C4-2B (cell line): Measurements from ENCODE around the gene ISYNA1.

Experiments used
- H3K27ac ChIP-seq: fragments of 450-650 bp; 2 replicates; pipeline ENCODE4 v1.5.1; 2017
- ZFX ChIP-seq: fragments of 450-650 bp; IDR thresholded peaks from 2 replicates; pipeline ENCODE4 v1.6.1; 2017
- TF ChIP-seq, protein P1 (sequence below): fragments of 450-650 bp; conservative IDR thresholded peaks from 2 replicates; pipeline ENCODE4 v1.5.1; 2017; ENCODE audit warnings: mild to moderate bottlenecking

ISYNA1 gene

DNA sequence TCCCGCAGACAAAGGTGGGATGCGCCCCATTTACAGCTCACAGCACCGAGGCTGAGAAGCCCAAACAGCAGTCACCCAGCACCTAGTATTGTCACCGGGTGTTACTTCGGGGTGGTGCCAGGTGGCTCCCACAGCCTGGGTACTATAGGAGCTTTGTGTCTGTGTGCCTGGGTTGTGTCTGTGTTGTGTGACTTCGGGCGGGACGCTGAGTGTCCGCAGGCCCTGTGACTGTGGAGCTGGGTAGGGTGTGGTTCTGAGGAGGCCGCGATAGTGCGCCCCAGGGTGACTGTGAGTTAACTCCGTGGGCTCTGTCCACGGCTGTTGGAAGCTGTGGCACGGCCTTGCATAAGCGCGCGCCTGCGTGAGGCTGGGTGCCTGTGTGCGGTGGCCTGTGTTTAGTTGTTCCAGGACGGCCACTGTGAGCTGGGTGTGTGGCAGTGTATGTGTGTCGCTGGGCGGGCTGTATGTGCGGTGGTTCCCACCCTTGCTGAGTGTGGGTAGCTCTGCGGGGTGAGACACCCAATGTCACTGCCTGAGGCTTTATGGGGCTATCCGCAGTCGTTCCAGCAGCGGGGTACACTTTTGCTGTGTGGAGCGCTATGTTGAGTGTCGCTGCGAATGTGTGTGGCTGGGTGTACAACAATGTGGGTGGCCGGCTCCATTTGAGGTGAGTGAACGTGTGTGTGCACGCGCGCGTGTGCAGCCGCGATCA is 19.3 kb downstream of the ISYNA1 start:
- TF ChIP-seq ZFX: no peak
- TF ChIP-seq, protein P1, sequence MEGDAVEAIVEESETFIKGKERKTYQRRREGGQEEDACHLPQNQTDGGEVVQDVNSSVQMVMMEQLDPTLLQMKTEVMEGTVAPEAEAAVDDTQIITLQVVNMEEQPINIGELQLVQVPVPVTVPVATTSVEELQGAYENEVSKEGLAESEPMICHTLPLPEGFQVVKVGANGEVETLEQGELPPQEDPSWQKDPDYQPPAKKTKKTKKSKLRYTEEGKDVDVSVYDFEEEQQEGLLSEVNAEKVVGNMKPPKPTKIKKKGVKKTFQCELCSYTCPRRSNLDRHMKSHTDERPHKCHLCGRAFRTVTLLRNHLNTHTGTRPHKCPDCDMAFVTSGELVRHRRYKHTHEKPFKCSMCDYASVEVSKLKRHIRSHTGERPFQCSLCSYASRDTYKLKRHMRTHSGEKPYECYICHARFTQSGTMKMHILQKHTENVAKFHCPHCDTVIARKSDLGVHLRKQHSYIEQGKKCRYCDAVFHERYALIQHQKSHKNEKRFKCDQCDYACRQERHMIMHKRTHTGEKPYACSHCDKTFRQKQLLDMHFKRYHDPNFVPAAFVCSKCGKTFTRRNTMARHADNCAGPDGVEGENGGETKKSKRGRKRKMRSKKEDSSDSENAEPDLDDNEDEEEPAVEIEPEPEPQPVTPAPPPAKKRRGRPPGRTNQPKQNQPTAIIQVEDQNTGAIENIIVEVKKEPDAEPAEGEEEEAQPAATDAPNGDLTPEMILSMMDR: no peak

DNA sequence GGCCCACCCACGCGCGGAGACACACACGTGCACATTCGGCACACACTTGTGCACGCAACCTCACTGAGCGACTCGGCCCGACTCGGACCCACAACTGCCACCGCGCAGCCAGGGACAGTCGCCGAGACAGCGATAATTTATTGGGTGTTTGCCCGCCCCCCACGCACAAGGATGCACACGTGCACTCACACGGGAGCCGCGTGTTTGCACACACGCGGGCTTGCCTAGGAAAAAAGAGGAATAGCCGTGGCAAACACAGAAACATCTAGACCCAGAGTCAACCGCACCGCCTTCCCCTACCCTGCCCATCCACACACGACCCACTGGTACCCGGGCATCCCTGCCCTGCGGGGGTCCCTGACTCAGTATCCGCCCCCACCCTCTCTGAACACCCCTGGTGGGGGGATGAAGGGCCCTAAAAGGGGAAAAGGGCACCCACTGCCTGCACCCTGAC is 19.9 kb downstream of the ISYNA1 start:
- TF ChIP-seq, protein P1: no peak
- TF ChIP-seq ZFX: no peak
- no peak overlapping the region for H3K27ac ChIP-seq

More for the DNA sequence above, 19.3 kb downstream of the ISYNA1 start:
- H3K27ac ChIP-seq: peak overlapping the region; percentile 84

DNA sequence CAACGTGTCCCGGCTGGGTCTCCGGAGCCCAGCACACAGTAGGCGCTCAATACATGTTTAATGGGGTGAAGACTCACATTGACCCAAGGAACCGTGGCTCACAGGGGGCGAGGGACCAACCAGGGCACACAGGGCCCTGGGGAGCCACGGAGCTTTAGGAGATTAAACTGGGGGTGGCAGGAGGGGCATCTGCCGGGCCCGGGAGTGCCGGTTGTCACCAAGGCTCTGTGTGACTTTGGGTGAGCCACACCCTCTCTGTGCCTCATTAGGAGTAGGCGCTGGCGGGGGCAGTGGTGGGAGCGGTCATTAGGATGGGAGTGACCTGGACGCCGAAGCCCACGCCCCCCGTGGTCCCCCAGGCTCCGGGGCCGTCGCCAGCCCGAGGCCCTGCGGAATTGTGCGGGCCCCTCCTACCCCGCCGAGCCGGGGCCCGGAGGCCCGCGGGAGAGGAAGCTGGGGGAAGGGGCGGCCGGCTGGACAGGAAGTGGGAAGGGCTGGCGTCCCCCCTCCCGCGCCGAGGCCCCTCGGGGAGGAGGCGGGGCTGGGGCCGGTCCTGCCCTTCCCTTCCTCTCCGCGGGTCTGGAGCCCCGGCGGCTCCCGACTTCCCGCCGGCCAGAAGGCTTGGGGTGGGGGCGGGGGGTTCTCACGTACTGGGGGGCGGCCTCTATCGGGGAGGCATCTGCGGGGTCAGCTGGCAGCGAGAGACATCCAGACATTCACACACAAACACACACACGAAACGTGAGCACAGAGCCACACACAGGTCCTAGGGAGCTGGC is 20.5 kb downstream of the ISYNA1 start:
- no peak for TF ChIP-seq ZFX
- TF ChIP-seq, protein P1: no peak
- H3K27ac ChIP-seq: no peak overlapping the region

DNA sequence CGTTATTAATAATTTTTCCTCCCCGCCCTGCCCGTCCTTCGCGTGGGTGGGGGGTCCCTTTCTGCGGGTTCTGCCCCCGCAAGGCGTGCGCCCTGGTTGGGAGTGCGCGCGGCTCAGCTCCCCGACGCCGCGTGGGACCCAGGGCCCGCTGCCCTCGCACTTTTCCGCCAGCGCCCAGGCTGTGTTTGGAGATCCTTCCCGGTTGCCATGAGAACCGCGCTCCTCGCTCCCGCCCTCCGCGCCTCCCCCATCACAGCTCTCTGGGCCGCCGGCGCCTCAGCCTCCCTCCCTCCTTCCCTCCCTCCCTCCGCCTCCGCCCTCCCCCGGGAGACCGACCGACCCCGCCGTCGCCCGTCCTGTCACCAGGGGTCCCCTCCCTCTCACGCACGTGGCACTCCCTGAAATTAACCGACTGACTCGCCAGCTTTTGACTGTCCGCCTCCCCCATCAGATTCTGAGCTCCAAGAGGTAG is 21.1 kb downstream of the ISYNA1 start:
- TF ChIP-seq, protein P1: no peak
- no peak for TF ChIP-seq ZFX
- H3K27ac ChIP-seq: no peak overlapping the region

DNA sequence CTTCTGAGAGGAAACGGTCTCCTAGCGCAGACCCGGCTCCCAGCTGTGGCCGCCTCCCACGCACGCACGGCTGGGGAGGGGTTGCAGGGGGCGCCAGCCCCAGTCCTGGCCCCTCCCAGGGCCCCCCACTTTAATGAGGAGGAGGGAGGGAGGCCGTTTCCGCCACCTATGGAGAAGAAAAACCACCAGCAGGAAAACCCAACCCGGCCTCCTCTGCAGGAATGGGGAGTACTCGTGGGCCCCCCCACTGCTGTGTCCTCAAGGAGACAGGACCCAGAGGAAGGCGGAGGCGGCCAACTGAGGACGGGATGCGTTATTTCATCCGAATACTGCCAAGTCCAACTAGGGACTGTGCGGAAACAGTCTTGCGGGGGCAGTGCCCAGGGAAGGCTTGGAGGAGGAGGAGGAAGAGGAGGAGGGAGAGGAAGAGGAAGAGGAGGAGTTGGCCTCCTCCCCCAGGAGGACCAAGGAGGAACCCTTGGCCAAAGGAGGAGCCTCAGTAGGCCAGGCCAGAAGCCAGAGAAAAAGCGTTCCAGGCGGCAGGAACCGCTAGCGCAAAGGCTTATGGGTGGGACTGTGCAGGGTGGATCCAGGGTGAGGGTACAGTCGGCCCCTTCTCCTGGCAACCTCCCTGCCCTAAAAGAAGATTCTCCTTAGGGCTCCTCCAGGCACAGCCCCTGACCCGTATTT is 22.6 kb downstream of the ISYNA1 start:
- H3K27ac ChIP-seq: no peak overlapping the region
- TF ChIP-seq ZFX: no peak
- TF ChIP-seq, protein P1: no peak

DNA sequence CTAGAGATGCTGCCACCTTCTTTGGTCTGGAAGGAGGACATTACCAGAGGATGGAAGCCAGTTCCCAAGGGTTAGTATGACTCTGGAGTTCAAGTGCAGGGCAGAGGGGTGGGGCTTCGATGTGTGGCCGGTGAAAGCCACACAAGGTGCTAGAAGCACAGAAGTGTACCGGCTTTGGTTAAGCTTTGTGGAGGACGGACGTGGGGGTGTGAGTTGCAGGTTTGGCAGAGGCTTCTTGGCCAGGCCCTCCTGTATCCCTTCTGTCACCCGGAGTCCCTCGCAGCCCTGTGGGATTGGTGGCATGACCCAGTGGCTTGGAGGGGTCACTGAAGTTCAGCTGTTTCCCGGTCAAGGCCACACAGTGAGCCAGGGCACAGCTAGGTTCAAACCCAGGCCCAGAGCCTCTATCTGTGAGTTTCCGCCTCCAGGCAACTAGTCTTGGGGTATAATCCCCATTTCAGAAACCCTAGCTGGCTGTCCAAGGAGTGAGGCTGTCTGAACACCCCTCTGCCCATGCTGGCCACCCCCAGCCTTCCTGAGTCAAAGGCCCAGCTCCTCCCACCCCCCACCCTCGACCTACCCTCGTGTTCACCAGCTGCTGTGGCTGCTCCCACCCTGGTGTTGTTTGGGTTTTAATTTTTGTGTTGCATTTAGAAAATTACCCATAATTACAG is 23.3 kb downstream of the ISYNA1 start:
- no peak for TF ChIP-seq ZFX
- TF ChIP-seq, protein P1: no peak
- H3K27ac ChIP-seq: no peak overlapping the region
